GM21367 (cell line): ENCODE results near the gene UCP3.

ENCODE experiments used
- ATAC-seq: cut with Tn5 transposase; IDR thresholded peaks from one replicate; pipeline ENCODE4 v1.9.1; 2021; ENCODE audit not compliant: unreplicated experiment

The UCP3 gene, protein sequence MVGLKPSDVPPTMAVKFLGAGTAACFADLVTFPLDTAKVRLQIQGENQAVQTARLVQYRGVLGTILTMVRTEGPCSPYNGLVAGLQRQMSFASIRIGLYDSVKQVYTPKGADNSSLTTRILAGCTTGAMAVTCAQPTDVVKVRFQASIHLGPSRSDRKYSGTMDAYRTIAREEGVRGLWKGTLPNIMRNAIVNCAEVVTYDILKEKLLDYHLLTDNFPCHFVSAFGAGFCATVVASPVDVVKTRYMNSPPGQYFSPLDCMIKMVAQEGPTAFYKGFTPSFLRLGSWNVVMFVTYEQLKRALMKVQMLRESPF

GRCh38 chr11:74008373-74009229 lies at the start of gene UCP3:
UCP3 (minus strand) TSS chr11:74009085; CDS start chr11:74007042, 2,043 bp downstream.
- ATAC-seq: no peak

GRCh38 chr11:74057249-74058151 lies 48.6 kb upstream of the UCP3 start:
- no peak for ATAC-seq

DNA sequence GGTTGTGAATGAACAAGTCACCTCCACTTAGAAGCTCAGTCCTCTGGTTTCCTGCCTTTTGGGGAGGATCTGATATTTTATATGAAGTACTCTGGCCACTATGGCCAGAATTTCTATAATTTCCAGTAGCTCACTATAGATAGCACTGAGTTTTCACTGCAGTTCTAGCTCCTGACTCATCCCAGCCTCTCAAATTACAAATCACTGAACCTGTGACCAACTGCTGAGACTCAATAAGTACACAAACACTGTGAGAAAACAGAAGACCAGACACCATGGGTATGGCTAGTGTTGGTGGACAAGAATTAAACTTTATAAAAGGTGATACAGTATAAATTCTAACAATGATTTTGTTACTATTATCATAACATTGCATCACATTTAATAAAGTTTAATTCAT lies 47.1 kb upstream of the UCP3 start:
- ATAC-seq: no peak

GRCh38 chr11:74050465-74050864 lies 41.6 kb upstream of the UCP3 start:
- ATAC-seq: no peak

DNA sequence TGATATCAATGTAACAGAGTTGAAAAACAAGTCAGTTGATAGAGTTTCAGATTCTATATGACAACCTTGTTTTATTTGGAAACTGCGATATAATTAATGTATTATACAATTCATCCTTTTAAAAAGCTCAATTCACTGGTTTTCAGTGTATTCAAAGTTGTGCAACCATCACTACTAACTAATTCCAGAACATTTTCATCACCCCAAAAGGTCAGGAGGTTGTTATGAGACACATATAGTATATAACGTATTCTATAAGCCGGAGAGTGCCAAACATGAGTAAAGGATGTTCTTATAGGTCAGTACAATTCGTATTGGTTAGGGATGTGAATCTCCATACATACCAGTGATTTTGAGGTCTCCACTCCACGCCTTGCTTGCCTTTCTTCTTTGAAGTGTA lies 40.1 kb upstream of the UCP3 start:
- ATAC-seq: no peak

DNA sequence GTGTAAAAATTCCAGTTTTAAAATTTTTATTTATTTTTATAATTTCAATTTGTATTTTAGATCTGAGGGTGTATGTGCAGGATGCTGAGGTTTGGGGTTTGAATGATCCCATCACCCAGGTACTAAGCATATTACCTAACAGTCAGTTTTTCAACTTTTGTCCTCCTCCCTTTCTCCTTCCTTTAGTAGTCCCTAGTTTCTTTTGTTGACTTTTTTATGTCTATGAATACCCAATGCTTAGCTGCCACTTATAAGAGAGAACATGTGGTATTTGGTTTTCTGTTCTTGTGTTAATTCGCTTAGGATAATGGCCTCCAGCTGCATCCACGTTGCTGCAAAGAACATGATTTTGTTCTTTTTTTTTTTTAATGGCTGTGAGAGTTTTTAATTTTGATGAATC lies 35.7 kb upstream of the UCP3 start:
- ATAC-seq: no peak

DNA sequence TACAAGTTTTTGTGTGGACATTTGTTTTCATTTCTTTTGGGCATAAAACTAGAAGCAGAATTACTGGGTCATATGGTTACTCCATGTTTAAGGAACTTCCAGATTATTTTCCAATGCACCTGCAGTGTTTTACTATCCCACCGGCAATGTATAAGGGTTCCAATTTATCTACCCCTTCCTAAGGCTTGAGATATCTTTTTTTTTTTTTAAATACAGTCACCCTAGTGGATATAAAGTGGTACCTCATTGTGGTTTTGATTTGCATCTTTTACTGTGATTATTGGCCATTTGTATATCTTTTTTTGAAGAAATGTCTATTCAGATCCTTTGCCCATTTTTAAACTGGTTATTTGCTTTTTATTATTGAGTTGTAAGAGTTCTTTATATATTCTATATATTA lies 34.6 kb upstream of the UCP3 start:
- ATAC-seq: no peak

DNA sequence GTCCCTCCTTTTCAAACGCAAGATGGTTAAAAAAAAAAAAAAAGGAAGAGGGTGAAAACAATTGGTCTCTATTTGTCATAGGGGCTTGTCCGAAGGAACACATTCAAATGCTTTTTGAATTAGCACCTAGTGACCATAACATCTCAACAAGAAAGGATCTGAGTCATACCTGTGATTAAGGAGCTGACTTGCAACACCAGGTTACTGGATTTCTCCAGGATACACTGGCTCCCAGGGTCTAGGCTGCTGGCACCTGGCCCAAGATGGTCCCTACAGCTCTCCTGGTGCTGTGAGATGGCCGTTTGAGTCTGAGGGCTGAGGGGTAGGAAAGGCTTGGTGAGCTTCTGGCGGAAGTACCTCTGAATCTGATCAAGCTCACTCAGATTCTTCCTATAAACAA lies 28.4 kb upstream of the UCP3 start:
- no peak for ATAC-seq

GRCh38 chr11:74035264-74035663 lies 26.4 kb upstream of the UCP3 start:
- ATAC-seq: no peak

GRCh38 chr11:74033046-74033445 lies 24.2 kb upstream of the UCP3 start:
- no peak for ATAC-seq

DNA sequence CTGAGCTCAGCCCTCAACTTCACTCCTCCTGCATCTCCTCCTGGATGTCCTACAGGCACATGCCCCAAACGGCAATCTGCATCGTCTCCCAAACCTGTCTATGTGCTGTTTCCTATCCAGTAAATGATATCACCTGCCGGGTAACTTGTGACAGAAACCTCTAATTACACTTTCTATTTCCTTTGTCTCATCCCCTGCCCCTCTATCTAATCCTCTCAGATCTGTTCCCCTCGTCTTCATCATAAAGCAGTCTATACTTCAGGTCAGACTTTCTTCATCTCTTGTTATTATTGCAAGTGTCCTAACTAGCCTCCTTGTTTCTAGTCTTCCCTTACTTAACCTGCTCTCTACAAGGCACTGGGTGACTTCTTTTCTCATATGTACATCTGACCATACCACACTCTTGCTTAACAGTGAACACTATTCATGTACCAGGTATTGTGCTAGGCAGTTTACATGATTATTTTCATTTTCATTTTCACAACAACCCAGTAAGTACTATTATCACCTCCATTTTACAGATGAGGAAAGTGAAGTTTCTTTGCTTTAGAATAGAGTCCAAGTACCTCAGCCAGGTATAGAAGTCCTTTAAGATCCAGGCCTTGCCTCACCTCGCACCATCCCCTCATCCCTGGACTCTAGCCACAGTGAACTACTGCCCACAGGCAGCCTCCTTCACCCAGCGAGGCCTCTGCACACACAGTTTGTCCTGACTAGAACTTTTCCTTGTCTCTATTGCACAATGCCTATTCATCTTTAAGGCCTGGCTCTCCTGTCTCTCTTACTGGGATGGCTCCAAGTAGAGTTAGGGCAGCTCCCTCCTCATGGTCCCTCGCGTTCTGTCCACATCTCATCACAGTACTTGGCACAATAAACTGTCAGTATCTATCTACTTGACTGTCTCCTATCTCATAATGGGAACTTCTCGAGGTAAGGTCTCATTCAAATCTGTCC lies 22.1 kb upstream of the UCP3 start:
- ATAC-seq: no peak

GRCh38 chr11:74025467-74026166 lies 16.7 kb upstream of the UCP3 start:
- ATAC-seq: no peak

DNA sequence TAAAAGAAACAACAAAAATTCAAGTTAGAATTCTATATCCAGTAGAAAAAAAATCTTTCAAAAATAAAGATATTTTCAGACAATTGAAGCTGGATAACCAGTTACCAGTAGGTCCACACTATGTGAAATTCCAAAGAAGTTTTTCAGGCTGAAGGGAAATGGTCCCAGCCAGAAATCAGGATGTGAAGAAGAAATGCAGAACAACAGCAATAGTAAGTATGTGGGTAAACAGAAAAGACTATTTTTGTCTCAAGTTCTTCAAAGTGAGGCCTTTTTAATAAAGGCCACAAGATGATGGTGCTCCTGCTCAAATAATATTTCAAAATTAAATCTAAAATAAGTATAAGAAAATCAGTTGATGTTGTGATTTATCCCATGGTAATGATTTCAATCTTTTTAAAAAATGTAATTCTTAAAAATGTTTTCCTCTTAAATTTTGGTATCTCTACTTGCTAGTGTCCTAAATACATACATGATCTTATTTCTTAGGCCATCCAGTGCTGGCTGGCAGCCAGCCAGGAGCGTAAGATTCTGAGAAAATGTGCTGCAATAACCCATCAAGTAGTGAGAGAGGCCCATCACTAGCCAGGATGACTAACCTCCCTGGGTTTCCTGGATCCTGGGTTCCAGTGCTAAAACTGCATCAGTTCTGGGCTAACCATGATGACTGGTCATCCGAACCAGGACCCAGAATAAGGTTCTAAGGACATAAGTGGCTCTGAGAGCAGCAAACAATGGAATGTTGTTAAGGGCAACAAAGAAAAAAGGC lies 15.6 kb upstream of the UCP3 start:
- ATAC-seq: no peak

DNA sequence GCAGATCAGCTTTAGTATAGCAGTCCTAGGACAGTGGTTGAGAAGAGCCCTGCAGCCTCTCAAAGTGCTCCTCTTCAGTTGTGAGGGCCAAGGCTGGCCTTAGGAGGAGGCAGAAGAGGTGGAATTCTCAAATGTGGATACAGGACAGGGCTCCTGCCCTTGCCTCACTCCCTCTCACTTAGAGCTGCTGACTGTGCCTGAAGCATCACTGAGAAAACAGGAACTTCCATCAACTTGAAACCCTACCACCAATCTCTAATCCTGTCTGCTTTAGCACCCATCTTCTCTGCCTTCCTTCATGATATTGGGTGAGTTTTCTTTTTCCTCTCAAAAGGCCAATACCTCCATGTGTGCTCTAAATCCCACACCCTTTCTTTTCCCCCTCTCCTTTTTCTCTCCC lies 14.4 kb upstream of the UCP3 start:
- no peak for ATAC-seq

DNA sequence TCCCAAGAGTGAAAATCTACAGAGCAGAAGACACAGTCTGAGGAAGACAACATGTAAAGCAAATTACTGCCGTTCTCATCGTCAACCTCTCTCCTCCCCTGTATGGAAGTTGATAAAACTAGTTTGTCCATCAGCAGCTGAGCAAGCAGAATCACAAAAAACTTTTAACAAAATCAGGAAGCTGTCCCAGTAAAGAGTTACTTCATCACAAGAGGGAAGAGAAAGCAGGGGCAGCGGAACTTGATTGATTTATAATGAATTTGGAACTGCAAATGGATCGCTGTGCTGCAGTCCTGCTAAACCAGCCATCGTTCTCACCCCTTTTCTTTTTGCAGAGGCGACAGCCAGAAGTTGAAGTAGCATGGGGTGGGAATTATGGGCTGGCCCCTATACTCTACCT lies 13.7 kb upstream of the UCP3 start:
- no peak for ATAC-seq

- ATAC-seq: no peak
Observed at GRCh38 chr11:74021998-74022397, 13.1 kb upstream of the UCP3 start.

DNA sequence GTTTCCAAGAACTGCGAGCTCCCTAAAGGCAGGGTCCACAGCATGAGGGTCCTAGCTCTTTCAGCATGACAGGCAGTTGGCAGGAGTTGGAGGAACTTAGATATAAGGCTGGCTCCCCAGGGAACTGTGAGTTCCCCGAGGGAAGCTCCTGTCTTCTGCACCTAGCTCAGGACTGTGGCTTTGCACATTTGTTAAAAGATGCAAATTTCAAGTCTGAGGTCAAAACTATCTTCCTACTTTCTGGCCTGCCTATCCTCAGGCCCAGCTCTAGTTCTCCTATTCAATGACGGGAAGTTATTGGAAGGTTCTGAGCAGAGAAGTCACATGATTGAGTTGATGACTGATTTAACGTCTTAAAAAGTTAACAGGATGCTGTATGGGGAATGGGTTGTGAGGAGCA lies 11.7 kb upstream of the UCP3 start:
- peak; percentile 54 for ATAC-seq

GRCh38 chr11:74019860-74020259 lies 11.0 kb upstream of the UCP3 start:
- no peak for ATAC-seq
